ENCODE measurements around the gene ZBTB7A.

DNA sequence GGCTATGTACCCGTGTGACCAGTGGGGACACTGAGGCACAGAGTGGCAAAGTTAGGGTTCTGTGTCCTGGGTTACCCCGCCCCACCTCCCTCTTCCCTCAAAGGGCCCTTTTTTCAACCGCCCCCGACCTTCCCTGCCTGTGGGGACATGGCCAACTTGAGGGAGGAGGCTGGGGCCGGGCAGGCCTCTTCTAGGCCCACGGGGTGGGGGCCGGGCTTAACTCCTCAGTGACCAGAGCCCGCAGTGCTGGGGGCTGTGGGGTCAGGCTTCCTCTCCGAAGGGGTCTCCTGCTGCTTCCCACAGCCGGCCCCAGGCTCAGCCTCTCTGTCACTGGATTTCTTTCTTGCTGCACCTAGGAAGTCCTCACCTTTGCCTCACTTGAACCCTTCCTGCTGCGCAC is 35.3 kb downstream of the ZBTB7A start:
- TF ChIP-seq, protein P1, sequence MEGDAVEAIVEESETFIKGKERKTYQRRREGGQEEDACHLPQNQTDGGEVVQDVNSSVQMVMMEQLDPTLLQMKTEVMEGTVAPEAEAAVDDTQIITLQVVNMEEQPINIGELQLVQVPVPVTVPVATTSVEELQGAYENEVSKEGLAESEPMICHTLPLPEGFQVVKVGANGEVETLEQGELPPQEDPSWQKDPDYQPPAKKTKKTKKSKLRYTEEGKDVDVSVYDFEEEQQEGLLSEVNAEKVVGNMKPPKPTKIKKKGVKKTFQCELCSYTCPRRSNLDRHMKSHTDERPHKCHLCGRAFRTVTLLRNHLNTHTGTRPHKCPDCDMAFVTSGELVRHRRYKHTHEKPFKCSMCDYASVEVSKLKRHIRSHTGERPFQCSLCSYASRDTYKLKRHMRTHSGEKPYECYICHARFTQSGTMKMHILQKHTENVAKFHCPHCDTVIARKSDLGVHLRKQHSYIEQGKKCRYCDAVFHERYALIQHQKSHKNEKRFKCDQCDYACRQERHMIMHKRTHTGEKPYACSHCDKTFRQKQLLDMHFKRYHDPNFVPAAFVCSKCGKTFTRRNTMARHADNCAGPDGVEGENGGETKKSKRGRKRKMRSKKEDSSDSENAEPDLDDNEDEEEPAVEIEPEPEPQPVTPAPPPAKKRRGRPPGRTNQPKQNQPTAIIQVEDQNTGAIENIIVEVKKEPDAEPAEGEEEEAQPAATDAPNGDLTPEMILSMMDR (IDR thresholded peaks at IDR 0.05) = no peak
- TF ChIP-seq POLR2A (IDR thresholded peaks at IDR 0.05) = no peak
